Erythroblast (primary cell): Measurements from ENCODE around the gene CROCC2.

Source experiments
- GATA1 ChIP-seq: IDR thresholded peaks from 2 replicates; pipeline ENCODE4 v1.6.1; 2011; ENCODE audit warnings: low read depth, mild to moderate bottlenecking, control low read depth, low read length, moderate library complexity
- POLR2A ChIP-seq: IDR thresholded peaks from 2 replicates; pipeline ENCODE4 v1.6.1; 2011; ENCODE audit warnings: mild to moderate bottlenecking, low read length

- TF ChIP-seq POLR2A (no peak), GATA1 (no peak)
Observed at GRCh38 chr2:240952496-240953246, 46.5 kb downstream of the CROCC2 start.
